LoVo (cell line): ENCODE measurements around the gene PHLPP1.

ENCODE experiments used
- DNase-seq: peaks from one replicate; pipeline ENCODE4 v3.0.0-alpha.2; 2016; ENCODE audit warnings: low spot score

PHLPP1 gene

GRCh38 chr18:62852851-62853250 is 137.5 kb downstream of the PHLPP1 start:
- DNase-seq: no peak

DNA sequence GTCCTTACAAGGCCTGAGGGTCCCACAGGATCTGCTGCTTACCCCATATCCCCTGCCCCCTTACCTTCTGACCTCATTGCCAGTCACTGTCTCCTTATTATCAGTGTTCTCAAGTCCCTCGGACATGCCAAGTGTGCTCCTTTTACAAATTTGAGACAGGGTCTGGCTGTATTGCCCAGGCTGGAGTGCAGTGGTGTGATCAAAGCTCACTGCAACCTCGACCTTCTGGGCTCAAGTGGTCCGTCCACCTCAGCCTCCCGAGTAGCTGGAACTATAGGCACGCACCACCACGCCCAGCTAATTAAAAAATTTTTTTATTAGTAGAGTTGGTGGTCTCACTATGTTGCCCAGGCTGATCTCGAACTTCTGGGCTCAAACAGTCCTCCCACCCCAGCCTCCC is 141.0 kb downstream of the PHLPP1 start:
- no peak for DNase-seq

- no peak for DNase-seq
These were observed 142.1 kb downstream of the PHLPP1 start for GRCh38 chr18:62857263-62857976.

GRCh38 chr18:62860062-62860461 is 144.7 kb downstream of the PHLPP1 start:
- DNase-seq: no peak

DNA sequence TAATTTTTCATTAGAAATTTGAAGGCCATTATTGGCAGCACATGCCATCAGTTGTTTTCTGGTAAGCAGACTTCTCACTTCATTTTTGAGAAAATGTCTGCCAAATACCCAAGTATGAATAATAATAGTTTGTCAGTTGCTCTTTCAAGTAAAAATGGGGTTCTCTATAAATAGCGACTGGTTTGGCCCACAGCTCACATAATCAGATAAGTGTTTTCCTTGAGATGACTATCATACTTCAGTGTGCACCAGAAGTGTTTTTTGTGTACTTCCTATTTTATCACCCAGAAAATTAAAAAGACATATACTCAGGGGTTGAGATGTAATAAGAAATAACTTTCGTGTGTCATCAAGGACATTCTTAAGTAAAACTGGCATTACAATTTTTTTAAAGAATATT is 147.1 kb downstream of the PHLPP1 start:
- no peak for DNase-seq

- DNase-seq: peak; percentile 27
These were observed 148.2 kb downstream of the PHLPP1 start for GRCh38 chr18:62863579-62864001.

DNA sequence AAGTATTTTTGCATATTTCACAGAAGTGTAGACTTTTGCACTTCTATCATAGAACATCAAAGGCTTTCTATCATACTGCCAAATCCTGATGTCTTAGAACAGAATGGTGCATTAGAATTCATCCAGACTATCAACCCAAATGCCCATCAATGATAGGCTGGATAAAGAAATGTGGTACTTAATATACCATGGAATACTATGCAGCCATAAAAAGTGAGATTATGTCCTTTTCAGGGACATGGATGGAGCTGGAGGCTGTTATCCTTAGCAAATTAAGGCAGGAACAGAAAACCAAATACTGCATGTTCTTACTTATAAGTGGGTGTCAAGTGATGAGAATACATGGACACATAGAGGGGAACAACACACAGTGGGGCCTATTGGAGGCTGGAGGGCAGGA is 150.2 kb downstream of the PHLPP1 start:
- no peak for DNase-seq

GRCh38 chr18:62867534-62867933 is 152.2 kb downstream of the PHLPP1 start:
- DNase-seq: no peak

- DNase-seq: no peak
These were observed 153.3 kb downstream of the PHLPP1 start for GRCh38 chr18:62868645-62869044.

GRCh38 chr18:62870643-62871042 is 155.3 kb downstream of the PHLPP1 start:
- no peak for DNase-seq

DNA sequence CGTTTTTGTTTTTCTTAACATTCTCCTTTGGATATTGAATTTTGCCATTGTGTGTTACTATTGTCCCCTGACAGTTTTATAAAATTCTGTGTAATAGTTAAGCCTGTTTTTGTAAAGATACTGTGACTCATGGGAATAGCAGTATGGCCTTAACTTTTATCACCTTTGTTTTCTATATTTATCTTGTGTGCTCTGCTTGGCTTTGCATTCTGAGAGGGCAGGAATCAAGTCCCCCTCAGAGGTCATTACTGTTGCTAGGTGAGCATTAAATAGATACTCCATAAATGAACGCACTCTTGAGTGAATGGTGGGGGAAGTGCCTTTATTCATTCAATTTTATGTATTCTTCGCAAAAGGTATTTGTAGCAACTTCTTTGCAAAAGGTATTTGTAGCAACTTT is 160.0 kb downstream of the PHLPP1 start:
- DNase-seq: no peak

- peak; percentile 56 for DNase-seq
These were observed 160.8 kb downstream of the PHLPP1 start for GRCh38 chr18:62876111-62876510.

DNA sequence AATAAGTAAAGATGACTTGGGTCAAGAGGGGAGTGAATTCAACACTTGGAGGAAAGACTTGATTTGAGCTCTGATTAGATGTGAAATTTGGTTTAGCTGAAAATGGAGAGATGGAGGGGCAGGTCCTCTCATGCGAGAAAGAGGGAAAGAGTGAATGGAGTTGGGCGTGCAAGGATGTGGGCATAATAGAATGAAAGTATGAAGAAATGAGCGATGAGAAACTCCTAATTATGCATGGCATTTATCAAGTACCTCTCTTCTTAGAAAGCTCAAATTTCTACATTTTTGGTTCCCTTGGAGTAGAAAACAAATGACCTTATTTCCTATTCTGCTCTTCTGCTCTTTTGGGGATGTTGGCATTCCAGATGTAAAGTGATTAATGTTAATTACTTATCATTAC is 161.5 kb downstream of the PHLPP1 start:
- DNase-seq: no peak

GRCh38 chr18:62877411-62878221 is 162.3 kb downstream of the PHLPP1 start:
- no peak for DNase-seq

- no peak for DNase-seq
These were observed 163.0 kb downstream of the PHLPP1 start for GRCh38 chr18:62878305-62878704.

DNA sequence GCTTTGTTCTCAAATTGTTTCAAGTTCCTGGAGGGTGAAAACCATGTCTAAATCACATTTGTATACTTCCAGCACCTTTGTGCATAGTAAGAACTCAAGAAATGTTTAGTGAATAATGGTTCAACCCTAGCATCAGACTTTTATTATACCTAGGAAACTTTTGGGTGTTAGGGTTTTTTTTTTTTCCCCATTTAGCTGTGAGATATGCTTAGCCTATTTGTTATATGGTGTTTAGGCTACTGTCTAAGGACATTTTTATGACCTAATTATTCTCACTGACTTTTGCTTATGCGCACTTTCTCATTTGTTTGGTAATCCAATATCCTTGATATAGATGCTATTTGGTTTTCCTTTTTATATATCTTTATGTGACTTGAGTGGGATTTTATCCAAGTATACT is 164.7 kb downstream of the PHLPP1 start:
- no peak for DNase-seq

DNA sequence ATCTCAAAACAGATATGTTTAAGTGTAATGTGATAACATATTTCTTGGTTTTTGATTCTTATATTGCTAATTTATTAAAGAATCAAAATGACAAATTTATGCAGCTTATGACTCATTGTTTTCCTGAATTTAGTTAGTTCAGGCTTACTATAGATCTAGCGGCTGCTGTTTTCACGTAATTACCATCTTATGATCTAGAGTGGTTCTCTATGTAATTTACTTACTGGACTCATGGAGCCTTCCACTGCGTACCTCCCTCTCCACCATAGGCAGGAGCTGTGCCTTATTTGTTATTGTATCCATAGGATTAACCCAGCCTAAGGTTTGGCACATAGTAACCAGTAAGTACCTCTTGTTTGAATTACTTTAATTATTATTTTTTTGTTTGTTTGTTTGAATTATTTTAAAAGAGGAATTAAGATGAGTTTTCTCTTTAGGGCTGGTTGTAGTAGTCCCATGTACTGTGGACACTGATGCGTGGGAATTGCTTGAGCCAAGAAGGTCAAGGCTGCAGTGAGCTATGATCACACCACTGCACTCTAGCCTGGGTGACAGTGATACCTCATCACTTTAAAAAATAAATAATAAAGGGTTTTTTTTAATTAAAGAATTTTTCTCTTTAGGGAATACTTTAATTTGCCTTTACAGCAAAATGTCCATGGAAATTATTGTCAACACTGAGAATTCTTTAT is 165.5 kb downstream of the PHLPP1 start:
- no peak for DNase-seq

DNA sequence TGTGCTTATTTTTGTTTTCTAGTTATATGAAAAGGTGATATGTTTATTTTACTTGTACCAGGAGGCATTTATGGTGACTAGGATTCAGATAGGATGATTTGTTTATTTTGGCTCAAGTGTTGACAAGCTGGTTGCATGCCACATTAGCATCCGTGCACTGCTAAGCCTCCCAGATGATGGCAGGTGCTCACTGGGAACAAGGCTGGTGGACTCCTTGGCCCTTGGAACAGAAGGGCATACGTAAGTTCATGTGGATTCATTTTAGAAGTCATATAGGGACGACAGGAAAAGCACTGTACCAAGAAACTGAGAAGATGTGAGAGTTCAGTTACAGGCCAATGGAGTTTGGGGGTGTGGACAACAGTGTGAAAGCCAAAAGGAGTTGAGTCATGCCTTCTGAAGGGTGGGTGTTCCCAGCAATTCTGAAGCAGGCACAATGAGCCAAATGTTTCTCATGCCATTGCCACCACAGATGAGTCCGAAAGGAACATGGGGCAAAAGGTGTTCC is 166.2 kb downstream of the PHLPP1 start:
- DNase-seq: peak; percentile 87

- DNase-seq: no peak
These were observed 168.8 kb downstream of the PHLPP1 start for GRCh38 chr18:62883937-62884735.

DNA sequence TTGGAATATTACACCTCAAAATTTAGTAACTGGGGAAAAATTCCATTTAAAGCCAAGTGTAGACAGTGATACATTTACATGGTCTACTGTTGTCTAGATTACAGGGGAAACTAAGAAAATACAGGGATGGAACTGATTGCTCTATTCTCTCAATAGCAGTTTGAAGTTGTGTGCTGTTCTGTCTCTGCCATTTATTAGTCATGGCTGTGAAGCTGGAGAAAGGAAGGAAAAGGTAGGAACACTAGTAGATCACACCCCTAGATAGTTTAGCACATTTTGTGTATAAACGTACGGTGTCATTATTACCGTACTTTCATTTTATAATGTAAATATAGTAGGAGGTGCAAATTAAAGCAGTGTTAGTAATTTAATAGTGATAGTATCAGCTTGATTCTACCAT is 170.5 kb downstream of the PHLPP1 start:
- no peak for DNase-seq

DNA sequence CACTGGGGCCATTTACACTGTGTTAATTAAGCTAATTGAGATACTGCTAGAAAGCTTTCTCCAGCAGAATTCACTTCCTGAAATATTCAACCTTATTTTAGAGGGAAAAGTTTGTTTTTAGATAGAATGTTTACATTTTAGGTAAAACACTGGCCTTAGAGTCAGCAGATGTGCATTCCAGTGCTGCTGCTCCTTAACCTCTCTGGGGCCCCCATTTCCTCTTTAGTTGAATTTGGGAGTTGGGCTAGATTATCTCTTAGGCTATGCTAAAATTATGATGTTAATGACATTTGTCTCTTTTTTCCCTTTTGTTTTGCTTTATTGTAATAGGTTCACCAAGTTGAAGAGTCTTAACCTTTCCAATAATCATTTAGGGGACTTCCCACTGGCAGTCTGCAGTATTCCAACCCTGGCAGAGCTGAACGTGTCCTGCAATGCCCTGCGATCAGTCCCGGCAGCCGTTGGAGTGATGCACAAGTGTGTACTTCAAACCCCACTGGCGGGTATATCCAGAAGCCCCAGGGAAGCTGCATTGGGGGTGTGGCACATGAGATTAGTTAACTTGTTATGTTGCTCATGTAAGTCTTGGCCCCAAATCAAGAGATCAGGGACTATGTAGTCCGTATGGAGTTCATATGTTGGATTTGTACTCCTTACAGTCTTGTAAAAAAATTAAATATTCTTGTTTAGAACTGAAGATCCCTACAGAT is 179.5 kb downstream of the PHLPP1 start:
- no peak for DNase-seq
